Ramos (cell line): ENCODE measurements around the gene NTN1.
"Not testable (repeated sequence)": the region's sequence is repeated elsewhere in the genome, so short reads cannot be mapped to it uniquely, and the experiment has no call there.

Source experiments
- in situ Hi-C: fragments of 300-500 bp; cut with MboI; formaldehyde crosslinking; loops from one replicate; pipeline ENCODE4 v1.14.3; 2022; ENCODE audit warnings: low sequenced_read_pairs; ENCODE audit not compliant: unreplicated experiment

Gene NTN1

DNA sequence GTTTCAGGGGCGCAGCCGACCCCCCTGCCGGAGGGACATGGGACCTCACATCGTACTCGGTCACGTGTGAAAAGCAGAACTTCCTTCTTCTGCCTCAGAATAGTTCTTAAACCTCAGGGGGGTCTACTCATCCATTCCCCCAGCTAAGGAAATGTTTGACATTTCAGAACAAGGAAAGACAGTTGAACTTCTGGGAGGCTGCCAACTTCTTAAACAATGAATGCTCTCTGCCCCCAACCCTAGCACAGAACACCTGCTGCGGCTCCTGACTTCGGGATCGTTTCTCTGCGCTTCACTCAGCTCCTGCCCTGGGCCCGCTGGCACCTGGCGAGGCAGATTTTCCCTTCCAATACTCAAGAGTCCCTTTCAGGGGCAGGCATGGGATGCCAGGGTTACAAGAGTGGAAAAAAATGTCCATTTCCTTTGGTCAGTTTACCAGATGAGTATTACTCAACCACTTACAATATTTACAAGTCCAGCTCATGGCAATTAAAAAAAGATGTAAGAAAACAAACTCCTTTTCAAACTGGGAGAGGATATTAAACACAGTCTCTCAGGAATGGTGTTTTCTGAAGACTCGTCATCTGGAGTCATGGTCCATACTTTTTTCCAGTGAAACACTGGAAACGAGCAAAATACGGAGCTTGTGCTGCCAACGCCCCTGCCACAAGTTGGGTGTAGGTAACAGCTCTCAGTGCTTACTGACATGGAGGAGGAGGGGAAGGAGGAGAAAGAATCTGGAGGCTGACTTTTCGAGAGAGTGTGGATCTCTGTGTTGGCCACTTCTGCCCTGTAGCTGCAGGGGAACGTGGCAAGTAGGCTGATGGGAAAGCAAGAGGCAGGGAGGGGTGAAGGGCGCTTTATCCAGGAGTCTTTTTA is 235.7 kb downstream of the NTN1 start:
- in situ Hi-C loops: no loop called here

DNA sequence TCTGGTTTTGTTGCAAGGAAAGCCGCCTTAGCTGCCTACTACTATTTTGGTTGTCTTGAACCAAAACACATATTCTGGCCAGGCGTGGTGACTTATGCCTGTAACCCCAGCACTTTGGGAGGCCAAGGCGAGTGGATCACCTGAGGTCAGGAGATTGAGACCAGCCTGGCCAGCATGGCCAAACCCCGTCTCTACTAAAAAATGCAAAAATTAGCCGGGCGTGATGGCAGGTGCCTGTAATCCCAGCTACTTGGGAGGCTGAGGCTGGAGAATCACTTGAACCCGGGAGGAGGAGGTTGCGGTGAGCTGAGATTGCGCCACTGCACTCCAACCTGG is 236.3 kb downstream of the NTN1 start:
- in situ Hi-C loops: not testable (repeated sequence)

DNA sequence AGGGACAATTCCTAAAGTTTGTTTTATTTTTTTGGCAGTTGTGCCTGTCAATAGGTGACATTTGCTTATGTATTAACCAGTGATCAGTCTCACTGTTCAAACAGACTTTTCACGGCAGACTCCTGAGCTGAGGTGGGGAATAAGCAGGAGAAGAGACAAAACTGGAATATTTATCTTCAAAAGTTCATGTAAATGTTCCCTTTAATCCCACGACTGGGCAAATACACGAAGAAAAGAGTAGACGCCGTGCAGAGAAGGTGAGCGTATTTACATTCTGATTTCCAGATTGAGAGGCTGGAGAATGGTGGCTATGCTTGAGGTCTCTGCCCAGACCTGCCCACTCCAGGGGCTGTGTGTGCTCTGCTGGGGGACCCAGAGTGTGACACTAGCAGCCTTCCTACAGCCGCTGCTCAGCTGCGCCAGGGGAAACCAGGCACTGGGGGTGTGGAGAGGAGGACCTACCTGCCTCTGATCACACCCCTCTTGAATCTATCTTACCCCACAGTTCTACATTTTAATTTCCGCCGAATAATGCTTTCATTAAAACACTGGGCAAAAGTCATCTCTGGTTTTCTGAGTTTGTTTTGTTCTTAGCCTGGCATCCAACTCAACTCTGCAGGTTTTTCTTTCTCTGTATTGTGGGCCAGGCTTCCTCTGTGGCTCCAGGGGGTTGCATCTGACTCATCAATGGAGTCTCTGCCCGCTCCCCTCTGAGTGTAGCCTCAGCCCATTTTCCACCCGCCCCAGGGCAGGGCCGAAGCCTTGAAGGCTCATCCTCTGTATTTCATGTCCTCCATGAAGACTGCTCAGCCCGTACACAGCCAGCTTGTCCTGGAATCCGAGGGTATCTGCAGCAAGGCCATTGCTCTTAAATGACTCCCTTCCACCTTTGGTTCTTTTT is 237.1 kb downstream of the NTN1 start:
- in situ Hi-C loops: no loop called here

DNA sequence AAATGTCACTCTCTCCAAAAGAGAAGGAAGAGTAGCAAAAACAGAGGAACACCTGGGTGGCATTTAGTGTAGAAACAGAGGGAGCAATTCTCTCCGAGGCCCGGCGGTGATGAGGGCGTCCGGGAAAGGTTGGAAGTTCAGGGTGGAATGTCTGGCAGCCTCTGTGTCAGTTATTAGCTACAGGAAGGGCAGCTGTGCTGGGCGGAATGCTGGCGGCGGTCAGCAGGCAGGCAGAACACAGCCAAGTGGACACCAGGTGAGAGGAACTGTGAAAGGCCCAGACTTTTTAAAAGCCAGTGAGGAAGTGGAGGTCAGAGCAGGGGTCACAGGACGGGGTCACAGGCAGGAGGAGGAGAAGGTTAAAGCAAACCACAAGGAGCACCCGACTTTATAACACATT is 238.1 kb downstream of the NTN1 start:
- in situ Hi-C loops: no loop called here

DNA sequence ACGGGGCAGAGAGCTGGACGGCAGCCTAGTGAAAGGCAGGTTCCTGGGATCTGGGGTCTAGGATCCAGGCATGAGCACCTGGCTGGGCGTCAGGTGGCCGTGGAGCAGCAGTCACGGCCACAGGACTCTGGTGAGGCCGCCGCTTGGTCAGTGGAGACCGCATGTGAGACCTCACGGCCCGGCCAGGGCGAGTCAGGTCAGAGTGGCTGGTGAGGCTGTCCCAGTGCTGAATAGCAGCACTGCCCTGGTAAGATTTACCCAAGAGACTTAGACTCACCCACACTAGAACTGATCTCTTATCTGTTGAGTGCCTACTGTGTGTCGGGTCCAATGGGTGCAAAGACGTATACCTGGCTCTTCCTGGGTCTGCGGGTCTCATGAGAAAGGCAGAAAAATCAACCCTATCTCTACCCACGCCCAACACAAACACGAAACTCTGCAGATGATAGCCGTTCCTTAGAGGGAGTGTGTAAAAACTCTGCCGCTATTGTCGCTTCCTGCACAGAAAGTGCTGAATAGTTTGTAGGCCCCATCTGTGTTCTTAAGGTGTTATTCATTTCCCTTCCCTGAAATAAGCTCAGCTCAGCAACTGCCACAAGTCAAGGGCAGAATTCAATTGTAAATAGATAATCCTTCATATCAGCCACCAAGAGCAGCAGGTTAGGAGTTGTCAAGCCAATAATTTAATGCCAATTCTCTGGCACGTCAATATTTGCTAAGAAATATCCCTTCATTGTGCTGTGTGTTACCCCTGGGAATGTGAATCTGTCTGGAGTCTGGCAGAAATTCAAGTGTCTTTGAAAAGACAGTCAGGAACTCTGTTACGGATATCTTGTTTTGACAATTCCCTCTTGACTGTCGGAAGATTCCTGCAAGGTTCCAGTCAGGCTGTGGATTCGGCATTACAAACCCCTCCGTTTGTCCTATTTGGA is 240.0 kb downstream of the NTN1 start:
- in situ Hi-C loops: no loop called here

DNA sequence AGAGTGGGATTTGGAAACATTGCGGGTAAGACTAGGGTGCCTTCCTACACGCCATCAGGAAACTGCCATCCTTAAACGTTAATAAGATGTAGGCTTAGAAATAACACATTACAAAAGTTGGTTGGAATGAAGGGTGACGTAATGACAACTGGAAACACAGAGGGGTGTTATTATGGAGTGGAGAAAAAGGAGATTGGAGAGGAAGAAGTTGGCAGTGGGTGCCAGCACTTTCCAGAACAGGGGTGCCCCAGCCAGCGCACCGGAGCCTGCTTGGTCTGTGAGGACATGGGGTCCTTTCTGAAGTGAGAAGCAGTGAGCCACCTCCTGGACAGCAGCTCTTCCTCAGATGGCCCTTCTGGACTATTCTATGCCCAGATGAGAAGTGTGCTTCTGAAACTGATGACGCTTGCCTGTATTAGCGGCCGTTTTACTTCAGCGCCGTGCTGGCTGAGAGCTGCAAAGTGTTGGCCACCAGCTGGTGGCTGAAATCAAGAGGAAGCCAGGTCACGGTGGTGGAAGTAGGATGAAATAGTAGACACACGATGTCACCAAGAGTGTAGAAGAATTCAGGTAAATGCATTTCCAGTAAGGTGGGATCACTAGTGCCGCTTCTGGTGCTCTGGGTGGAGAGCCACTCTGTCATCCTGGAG is 244.8 kb downstream of the NTN1 start:
- in situ Hi-C loops: no loop called here

DNA sequence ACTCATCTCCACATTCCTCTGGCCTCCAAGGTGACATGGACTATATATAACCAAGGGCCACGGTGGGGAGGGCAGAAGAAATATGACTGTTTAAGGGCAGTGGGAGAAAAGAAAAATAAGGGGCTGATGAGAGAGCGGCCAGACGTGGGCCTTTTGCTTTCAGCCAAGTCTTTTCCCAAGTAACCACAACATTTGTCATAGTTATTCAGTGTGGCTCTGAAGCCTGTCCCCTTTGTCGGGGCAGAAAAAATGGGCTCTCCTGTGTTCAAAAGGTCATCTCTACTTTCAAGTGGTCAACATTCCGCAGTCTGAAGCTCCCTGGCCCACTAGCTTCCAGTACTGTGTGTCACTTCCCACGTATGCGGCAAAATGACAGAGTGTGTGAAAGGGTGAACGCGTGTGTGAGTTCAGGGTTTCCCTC is 245.4 kb downstream of the NTN1 start:
- in situ Hi-C loops: no loop called here

DNA sequence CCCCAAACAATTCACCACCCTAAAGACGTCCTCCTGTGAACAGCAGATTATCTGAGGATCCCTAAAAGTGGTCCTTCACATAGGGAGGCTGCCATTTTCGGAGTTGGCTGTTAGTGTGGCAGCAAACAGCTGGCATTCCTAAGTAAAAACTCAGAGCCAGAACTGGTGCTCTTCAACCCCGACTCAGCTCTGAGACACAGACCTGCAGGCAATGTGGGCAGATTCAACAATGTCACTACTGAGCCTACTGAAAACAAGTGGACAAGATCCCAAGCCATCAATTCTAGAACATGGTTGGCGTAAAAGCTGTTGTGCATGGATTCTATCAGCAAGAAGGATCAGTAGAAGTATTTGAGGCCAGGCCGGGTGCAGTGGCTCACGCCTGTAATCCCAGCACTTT is 247.2 kb downstream of the NTN1 start:
- in situ Hi-C loops: no loop called here

DNA sequence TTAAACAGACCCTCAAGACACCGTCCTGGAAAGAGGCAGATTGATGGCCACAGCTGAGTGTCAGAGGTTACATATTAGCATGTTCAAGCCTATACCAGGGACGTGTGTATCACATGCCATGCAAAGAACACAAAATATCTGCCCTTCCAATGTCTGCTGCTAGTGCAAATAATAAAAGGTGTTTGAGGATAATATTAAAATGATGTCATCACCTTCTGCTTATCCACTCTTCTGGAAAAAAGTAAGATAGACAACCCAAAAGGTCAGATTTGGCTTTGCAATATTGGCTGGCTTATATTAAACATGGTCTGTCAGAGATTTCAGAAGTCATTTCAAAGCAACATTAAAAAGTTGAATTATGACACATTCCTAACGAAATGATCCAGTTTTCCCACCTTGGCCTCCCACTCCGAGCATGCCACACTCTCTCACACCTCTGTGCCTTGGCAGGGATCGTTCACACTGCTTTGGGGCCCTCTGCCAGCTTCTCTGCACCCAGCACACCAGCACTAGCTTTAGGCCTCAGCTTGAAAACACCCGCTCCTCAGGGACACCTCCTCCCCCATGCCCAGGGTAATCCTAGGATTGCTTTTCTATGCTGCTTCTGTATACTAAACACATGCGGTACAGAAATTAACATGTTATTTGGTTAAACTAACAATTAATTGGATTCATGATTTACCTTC is 248.2 kb downstream of the NTN1 start:
- in situ Hi-C loops: no loop called here

DNA sequence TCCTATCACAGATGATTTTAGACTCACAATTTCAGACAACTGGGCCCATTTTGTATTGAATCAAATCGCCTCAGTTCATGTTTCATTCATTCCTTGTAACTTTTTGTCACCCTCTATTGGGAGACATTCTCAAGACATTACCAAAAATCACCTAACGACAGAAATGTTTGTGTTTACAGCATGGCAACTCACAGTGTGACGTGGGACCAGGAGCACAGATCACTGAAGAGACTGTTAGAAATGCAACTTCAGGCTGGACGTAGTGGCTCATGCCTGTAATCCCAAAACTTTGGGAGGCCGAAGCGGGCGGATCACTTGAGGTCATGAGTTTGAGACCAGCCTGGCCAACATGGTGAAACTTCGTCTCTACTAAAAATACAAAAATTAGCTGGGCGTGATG is 249.6 kb downstream of the NTN1 start:
- in situ Hi-C loops: no loop called here

DNA sequence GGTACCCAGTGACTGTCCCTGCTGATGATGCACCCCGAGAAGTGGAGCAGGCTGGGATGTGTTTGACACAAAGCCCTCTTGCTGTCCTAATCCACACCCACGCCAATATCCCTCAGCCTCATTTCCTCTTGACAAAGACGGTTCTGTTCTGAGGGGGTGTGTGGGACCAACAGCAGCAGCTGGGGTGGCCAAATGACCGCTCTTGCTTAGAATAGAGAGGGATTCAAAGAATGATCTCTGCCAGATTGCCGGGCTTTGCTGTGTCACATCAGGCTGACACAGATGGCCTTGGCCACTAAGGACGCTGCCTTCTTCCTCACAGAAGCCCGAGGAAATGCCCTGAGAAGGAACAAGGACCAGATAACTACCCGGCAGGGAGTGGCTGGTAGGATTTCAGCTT is 250.7 kb downstream of the NTN1 start:
- in situ Hi-C loops: no loop called here

DNA sequence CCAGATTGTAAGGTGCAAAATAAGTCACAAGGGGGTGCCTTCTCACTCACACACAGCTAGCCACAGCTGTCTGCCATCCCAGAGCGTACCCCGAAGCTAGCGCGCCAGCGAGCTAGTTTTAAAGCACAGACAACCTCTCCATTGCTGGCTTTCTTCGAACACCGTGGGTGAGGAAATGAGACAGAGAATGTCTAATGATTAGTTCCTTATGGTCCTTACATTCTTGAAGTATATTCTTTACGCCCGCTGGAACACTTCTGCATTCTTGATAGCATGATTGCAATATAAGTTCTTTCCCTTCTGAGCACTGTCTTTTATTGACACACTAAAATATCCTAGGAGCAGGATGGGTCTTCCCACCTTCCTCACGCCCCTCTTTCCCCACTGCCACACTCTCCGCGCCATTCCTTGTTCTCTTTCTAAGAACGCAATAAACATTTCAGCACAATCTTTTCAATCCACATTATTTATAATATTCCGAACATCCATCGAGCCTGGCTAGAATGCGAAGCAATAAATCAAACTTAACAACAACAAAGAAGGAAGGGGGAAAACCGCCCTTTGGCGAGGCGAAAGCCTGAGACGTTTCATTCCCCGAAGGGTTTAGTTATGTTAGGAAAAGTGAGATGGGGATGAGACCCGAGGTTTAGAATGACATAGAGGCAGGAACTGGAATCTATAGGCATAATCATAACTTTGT is 251.3 kb downstream of the NTN1 start:
- in situ Hi-C loops: no loop called here

DNA sequence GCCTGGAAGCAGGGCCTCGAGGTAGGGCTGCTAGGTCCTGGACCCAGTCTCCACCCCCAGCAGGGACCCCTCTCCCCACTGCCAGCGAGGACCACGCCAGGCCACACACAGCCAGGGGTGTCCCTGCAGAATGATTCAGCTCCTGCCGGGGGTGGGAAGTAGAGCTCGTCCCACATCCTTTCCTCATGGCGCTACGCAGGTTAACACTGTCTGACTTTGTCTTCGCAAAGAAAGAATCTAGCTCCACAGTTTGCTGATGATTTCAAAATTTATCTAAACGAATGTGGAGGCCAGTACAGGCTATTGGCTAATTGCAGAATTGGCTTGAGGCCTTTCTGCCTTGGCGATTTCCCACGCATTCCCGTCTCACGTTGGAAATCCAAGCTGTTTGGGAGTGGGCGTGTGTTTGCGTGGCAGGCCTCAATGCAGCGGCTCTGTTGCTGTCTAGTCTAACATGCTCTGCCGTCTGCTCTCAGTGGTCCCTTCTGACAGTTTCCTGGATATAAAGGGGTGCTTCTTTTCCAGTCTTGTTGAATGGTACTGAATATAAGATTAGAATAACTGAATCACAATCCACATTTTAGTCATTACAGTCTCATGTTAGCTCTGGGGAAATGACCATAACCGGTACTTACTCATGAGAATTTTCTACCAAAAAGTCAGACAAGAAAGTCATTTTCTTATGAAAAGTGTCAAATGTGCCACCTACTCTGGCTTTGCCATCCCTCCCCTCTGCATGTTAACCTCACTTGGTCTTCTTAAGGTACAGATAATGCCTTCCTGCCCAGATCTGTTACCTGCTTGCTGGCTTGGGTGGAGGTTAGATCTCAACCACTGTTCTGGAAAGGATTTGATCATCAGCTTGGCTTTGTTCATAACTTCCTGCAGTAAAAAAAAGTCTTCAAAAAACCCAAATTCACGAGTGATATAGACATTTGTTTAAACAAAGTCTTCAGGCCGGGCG is 252.4 kb downstream of the NTN1 start:
- in situ Hi-C loops: no loop called here

DNA sequence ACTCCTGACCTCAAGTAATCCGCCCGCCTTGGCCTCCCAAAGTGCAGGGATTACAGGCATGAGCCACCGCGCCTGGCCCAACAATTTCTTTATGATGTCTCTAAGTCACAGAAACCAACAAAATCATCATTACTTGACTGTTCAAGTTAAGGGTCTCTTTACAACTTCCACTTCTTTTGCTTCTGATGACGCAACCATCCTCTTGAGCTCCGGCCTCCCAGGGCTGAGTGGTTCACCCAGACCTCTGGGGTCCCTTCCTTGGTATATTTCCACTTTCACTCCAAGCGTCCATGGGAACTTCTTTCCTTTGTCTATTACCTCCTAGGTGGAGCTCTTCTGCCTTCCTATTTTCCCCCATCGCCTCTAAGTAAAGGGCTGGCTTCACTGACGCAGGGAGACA is 253.7 kb downstream of the NTN1 start:
- in situ Hi-C loops: no loop called here

DNA sequence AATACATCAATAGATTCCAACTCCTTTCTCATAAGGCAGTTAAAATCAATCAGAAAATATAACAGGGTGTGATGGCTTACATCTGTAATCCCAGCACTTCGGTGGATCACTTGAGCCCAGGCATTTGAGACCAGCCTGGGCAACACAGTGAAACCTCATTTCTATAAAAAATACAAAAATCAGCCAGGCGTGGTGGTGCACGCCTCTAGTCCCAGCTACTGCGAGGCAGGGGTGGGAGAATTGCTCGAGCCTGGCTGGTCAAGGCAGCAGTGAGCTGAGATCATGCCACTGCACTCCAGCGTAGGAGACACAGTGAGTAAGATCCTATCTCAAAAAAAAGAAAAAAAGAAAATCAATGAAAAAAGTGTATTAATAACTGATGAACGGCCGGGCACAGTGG is 258.6 kb downstream of the NTN1 start:
- in situ Hi-C loops: no loop called here

DNA sequence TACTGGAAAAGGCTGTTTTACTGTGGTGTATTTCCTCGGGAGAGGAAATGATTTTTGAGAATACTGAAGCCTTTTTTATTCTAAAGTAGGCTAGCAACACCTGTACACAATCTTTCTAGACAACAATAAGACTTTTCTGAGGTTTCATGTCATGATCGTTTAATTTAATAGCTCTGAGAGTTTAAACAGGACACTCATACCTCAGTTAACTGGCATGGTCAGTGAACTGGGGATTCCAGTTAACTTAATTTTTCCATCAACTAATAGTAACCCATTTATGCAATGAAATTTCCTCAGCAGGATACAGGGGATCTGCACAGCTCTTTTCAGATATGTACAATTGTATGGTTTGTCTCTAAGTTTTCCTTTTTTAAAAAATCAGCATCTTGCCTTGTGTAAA is 262.6 kb downstream of the NTN1 start:
- in situ Hi-C loops: no loop called here

DNA sequence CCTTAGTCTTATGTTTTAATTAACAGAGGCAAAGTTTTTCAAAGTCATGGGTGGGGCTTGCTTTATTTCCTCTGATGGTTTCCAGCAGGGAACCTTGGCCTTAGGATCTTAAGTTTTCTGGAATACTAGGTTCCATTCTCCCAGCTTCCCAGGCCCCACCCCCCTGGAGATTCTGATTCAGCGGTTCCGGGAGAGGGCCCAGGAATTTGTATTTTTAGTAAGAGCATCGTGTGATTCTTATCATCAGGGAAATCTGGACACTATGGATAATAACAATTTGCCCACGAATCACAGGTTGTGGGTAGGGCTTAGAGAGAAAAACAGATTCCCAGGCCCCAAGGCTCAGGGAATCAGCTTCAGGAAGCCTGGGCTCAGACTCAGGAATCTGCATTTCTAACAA is 263.6 kb downstream of the NTN1 start:
- in situ Hi-C loops: no loop called here
